HCT116 (cell line): ENCODE measurements around the gene OR2AT4. TPM values are rescaled to one million over a fixed set of nuclear protein-coding genes. Genes with fewer than 3 reads are reported as not detected.

Source experiments
- ATAC-seq: fragments of 200-7000 bp; cut with Tn5 transposase; 2 replicates; pipeline ENCODE4 v1.9.1; 2020; ENCODE audit warnings: mild to moderate bottlenecking, moderate library complexity
- BruUV-seq: library from RNA; stranded (reverse); fragments of 400-500 nt; replicated peaks from 2 replicates; lab custom pipeline; 2021; lab: Mats Ljungman, UMichigan
- CTCF ChIA-PET: fragments of 300-600 bp; sonication (Branson Sonifier 250); formaldehyde crosslinking; loops from one replicate; lab custom pipeline; 2021; ENCODE audit warnings: antibody characterized with exemption; lab: Charles Lee
- POLR2A ChIA-PET: fragments of 300-600, 350-600 bp; sonication (Branson Sonifier 250); formaldehyde crosslinking; loops from one replicate; lab custom pipeline; 2021; ENCODE audit warnings: antibody characterized with exemption; lab: Charles Lee
- RAD21 ChIA-PET, 2 experiments: fragments of 300-600 bp; sonication (Branson Sonifier 250); formaldehyde crosslinking; loops; one replicate each; lab custom pipeline; 2023; ENCODE audit warnings: low total read pairs in 2 of 2; ENCODE audit not compliant: uncharacterized antibody in 2 of 2, unreplicated experiment in 2 of 2, low non-redundant PET in 1 of 2; lab: Charles Lee
- DNase-seq: peaks from one replicate; pipeline ENCODE4 v3.0.0-alpha.2; 2010; ENCODE audit warnings: low read depth, low spot score
- H2AFZ ChIP-seq: fragments of 200-600 bp; shearing (Covaris generic), sonication (generic); 2 replicates; pipeline ENCODE4 v1.6.1; 2017; ENCODE audit warnings: low read depth, mixed run types, mixed read lengths, antibody characterized with exemption, low read length; ENCODE audit not compliant: poor library complexity, severe bottlenecking
- H3K27ac ChIP-seq: 2 replicates; pipeline ENCODE4 v1.5.1; 2012; ENCODE audit warnings: low read depth, low read length
- H3K27me3 ChIP-seq: fragments of 200-600 bp; sonication (generic); 2 replicates; pipeline ENCODE4 v1.6.1; 2016; ENCODE audit warnings: mixed run types, low read length, mixed read lengths; ENCODE audit not compliant: insufficient read depth
- H3K36me3 ChIP-seq, 2 experiments: fragments of 200-500 bp in 1 of 2; fragments of 200-600 bp in 1 of 2; sonication (Bioruptor generic) in 1 of 2; sonication (generic) in 1 of 2; 2 replicates each; pipeline versions ENCODE4 v1.5.1 to v1.6.1; 2014 to 2016; ENCODE audit warnings: low read length in 2 of 2, inconsistent platforms in 1 of 2, mixed read lengths in 1 of 2, mixed run types in 1 of 2; ENCODE audit not compliant: insufficient read depth in 2 of 2, control insufficient read depth in 1 of 2
- H3K4me1 ChIP-seq, 2 experiments: fragments of 200-600 bp in 1 of 2; sonication (generic) in 1 of 2; 2 replicates each; pipeline versions ENCODE4 v1.5.1 to v1.6.1; 2012 to 2017; ENCODE audit warnings: low read length in 2 of 2, inconsistent platforms in 1 of 2, mild to moderate bottlenecking in 1 of 2, mixed read lengths in 1 of 2, mixed run types in 1 of 2, moderate library complexity in 1 of 2; ENCODE audit not compliant: insufficient read depth in 2 of 2, control insufficient read depth in 1 of 2
- H3K4me2 ChIP-seq: fragments of 200-600 bp; sonication (generic); 2 replicates; pipeline ENCODE4 v1.6.1; 2017; ENCODE audit warnings: mixed run types, low read length, mixed read lengths
- H3K4me3 ChIP-seq, 2 experiments: fragments of 200-600 bp in 1 of 2; sonication (generic) in 1 of 2; replicated peaks in 1 of 2; 2 replicates each; pipeline ENCODE4 v1.5.1; 2011 to 2016; ENCODE audit warnings: low read length in 2 of 2, control low read depth in 1 of 2, low read depth in 1 of 2, mild to moderate bottlenecking in 1 of 2, mixed read lengths in 1 of 2, mixed run types in 1 of 2
- H3K79me2 ChIP-seq: fragments of 200-600 bp; sonication (generic); 2 replicates; pipeline ENCODE4 v1.6.1; 2017; ENCODE audit warnings: mild to moderate bottlenecking, mixed run types, low read length, moderate library complexity, mixed read lengths; ENCODE audit not compliant: insufficient read depth
- H3K9ac ChIP-seq: fragments of 200-600 bp; sonication (generic); 2 replicates; pipeline ENCODE4 v1.6.1; 2016; ENCODE audit warnings: low read length, mixed read lengths
- H3K9me2 ChIP-seq: fragments of 200-600 bp; sonication (generic), shearing (Covaris generic); 2 replicates; pipeline ENCODE4 v1.6.1; 2017; ENCODE audit warnings: mixed run types, mild to moderate bottlenecking, moderate library complexity; ENCODE audit not compliant: insufficient read depth
- H3K9me3 ChIP-seq, 2 experiments: fragments of 200-500 bp in 1 of 2; fragments of 200-600 bp in 1 of 2; sonication (Bioruptor generic) in 1 of 2; sonication (generic) in 1 of 2; 2 replicates each; pipeline ENCODE4 v1.6.1; 2014 to 2017; ENCODE audit warnings: low read length in 2 of 2, mixed read lengths in 2 of 2, inconsistent platforms in 1 of 2, low read depth in 1 of 2, mild to moderate bottlenecking in 1 of 2, mixed run types in 1 of 2, moderate library complexity in 1 of 2; ENCODE audit not compliant: control insufficient read depth in 1 of 2, insufficient read depth in 1 of 2
- H4K20me1 ChIP-seq: fragments of 200-600 bp; sonication (generic), shearing (Covaris generic); 2 replicates; pipeline ENCODE4 v1.6.1; 2017; ENCODE audit warnings: mixed run types, mild to moderate bottlenecking, moderate library complexity; ENCODE audit not compliant: insufficient read depth
- ATF3 ChIP-seq: IDR thresholded peaks from 2 replicates; pipeline ENCODE4 v1.6.1; 2012
- CBX3 ChIP-seq: IDR thresholded peaks from 2 replicates; pipeline ENCODE4 v1.6.1; 2012; ENCODE audit warnings: low read depth
- CEBPB ChIP-seq: IDR thresholded peaks from 2 replicates; pipeline ENCODE4 v1.6.1; 2012; ENCODE audit warnings: low read depth
- CTCF ChIP-seq, 3 experiments: fragments of 200-600 bp in 1 of 3; sonication (generic) in 1 of 3; IDR thresholded peaks in 2 of 3; conservative IDR thresholded peaks in 1 of 3; 2 replicates each; pipeline ENCODE4 v1.5.1; 2012 to 2017; ENCODE audit warnings: low read depth in 2 of 3, low read length in 2 of 3, antibody characterized with exemption in 1 of 3, borderline replicate concordance in 1 of 3, control low read depth in 1 of 3, mild to moderate bottlenecking in 1 of 3, mixed read lengths in 1 of 3, mixed run types in 1 of 3, moderate library complexity in 1 of 3; ENCODE audit not compliant: insufficient read depth in 1 of 3
- EGR1 ChIP-seq: IDR thresholded peaks from 2 replicates; pipeline ENCODE4 v1.6.1; 2012; ENCODE audit warnings: low read depth
- ELF1 ChIP-seq: IDR thresholded peaks from 2 replicates; pipeline ENCODE4 v1.6.1; 2012; ENCODE audit warnings: low read depth, borderline replicate concordance
- EZH2 ChIP-seq: fragments of 200-600 bp; sonication (generic); IDR thresholded peaks from 2 replicates; pipeline ENCODE4 v1.6.1; 2017; ENCODE audit warnings: antibody characterized with exemption, mixed run types
- FOSL1 ChIP-seq: IDR thresholded peaks from 2 replicates; pipeline ENCODE4 v1.6.1; 2012; ENCODE audit warnings: low read depth
- REST ChIP-seq: IDR thresholded peaks from 2 replicates; pipeline ENCODE4 v1.6.1; 2012; ENCODE audit warnings: low read depth
- SRF ChIP-seq: IDR thresholded peaks from 2 replicates; pipeline ENCODE4 v1.6.1; 2012; ENCODE audit warnings: low read depth
- TCF7L2 ChIP-seq: IDR thresholded peaks from 2 replicates; pipeline ENCODE4 v1.7.0; 2011; ENCODE audit warnings: borderline replicate concordance, inconsistent platforms; ENCODE audit not compliant: insufficient read depth, insufficient read length; ENCODE audit errors: extremely low read depth
- ZFX ChIP-seq: fragments of 450-650 bp; IDR thresholded peaks from 2 replicates; pipeline ENCODE4 v1.6.1; 2017
- ZNF274 ChIP-seq: fragments of 200-500 bp; sonication (Bioruptor generic); IDR thresholded peaks from 2 replicates; pipeline ENCODE4 v1.6.1; 2014; ENCODE audit warnings: mild to moderate bottlenecking, low read depth, low read length, inconsistent platforms
- intact Hi-C: fragments of 100-400 bp; cut with micrococcal nuclease; formaldehyde crosslinking; loops from 2 replicates; pipeline ENCODE4 v1.10.0; 2022
- total RNA-seq: library from RNA; stranded (reverse); gene quantifications from one replicate; pipeline ENCODE4 v1.2.1, GENCODE V29; 2021; ENCODE audit not compliant: unreplicated experiment
- TF ChIP-seq, protein P1 (sequence below): IDR thresholded peaks from 2 replicates; pipeline ENCODE4 v1.6.1; 2012

Gene OR2AT4
- total RNA-seq, 1 experiment from 2014 or later: not detected

DNA sequence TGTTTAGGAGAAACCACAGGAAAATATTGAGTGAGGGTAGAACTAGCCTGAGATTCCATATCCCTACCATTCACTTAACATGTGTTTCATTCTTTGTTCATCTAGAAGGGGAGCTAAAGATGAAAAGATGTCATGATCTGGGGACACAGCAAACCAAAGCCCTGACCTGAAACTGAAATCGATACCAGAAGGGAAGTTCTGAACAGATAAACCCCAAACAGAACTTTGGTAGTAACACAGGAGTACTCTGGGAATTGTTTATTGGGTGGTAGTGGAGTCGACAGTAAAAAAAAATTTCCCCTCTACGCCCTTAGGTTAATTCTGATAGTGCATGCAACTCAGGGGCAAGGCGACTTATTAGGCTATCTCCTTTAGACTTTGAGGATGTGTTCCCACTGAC, 27.2 kb downstream of the OR2AT4 start:
- no peak for TF ChIP-seq ELF1
- Histone ChIP-seq H3K4me1 (no peaks in the 10 kb centered on the region; a peak in 1 of 4 replicates), H3K79me2 (no peaks in the 10 kb centered on the region), H4K20me1 (no peaks in the 10 kb centered on the region), H3K27ac (no peak overlapping the region), H3K36me3 (no peaks in the 10 kb centered on the region), H3K9me2 (no peaks in the 10 kb centered on the region), H3K27me3 (no peaks in the 10 kb centered on the region), H2AFZ (no peak overlapping the region), H3K4me3 (no peak overlapping the region), H3K9ac (no peak overlapping the region), H3K9me3 (no peaks in the 10 kb centered on the region), H3K4me2 (no peak overlapping the region)
- no peak for ATAC-seq
- DNase-seq: no peak
- CTCF ChIA-PET: interaction anchor here (1.3 kb wide), 1 partner anchor 47 kb away, joined by 3 read pairs; no protein-coding TSS in a partner anchor
- POLR2A ChIA-PET: interaction anchor here (1.1 kb wide), 1 partner anchor 22 kb away, joined by 3 read pairs; no protein-coding TSS in a partner anchor
- RAD21 ChIA-PET: no interaction called here
- BruUV-seq: no TSS peak
- intact Hi-C loops: no loop called here

- ATAC-seq (no peak), DNase-seq (no peak)
- Histone ChIP-seq H3K79me2 (no peaks in the 10 kb centered on the region), H3K9ac (no peak overlapping the region), H2AFZ (no peak overlapping the region), H4K20me1 (no peaks in the 10 kb centered on the region), H3K27me3 (no peaks in the 10 kb centered on the region), H3K9me3 (no peaks in the 10 kb centered on the region), H3K4me2 (no peak overlapping the region), H3K4me3 (no peak overlapping the region), H3K4me1 (peaks cover 0 to under 1% of the 10 kb centered on the region in 2 experiments; a peak in 1 of 4 replicates), H3K36me3 (no peaks in the 10 kb centered on the region), H3K27ac (no peak overlapping the region), H3K9me2 (no peaks in the 10 kb centered on the region)
- ChIA-PET CTCF (interaction anchor here (1.3 kb wide), 1 partner anchor 46 kb away, joined by 3 read pairs; no protein-coding TSS in a partner anchor), RAD21 (no interaction called here), POLR2A (interaction anchor here (1.1 kb wide), 1 partner anchor 22 kb away, joined by 3 read pairs; no protein-coding TSS in a partner anchor)
- TF ChIP-seq, protein P1, sequence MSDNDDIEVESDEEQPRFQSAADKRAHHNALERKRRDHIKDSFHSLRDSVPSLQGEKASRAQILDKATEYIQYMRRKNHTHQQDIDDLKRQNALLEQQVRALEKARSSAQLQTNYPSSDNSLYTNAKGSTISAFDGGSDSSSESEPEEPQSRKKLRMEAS: no peak
- no peak for TF ChIP-seq ZNF274
- no peak for TF ChIP-seq ZFX
- no peak for TF ChIP-seq EZH2
- TF ChIP-seq REST: no peak
- TF ChIP-seq CBX3: no peak
- TF ChIP-seq CTCF (IDR thresholded peaks at IDR 0.05 in 2 of 3, conservative IDR thresholded peaks at IDR 0.05 in 1 of 3; ENCODE audit: borderline replicate concordance in 1 of 3, insufficient read depth in 1 of 3, low read depth in 2 of 3, low read length in 2 of 3): no peak
- TF ChIP-seq TCF7L2: no peak
- no peak for TF ChIP-seq CEBPB
- no peak for TF ChIP-seq SRF
- no peak for TF ChIP-seq EGR1
- TF ChIP-seq FOSL1: no peak
- TF ChIP-seq ELF1: no peak
- TF ChIP-seq ATF3: no peak
- no TSS peak for BruUV-seq
- intact Hi-C loops: no loop called here
These were observed 27.7 kb downstream of the OR2AT4 start for GRCh38 chr11:75068993-75069392.
